Ectodermal cell (in vitro differentiated cells): ENCODE results near the gene PSMB7.

Experiments used
- H3K27ac ChIP-seq: 2 replicates; pipeline ENCODE4 v1.7.0; 2013; ENCODE audit warnings: mild to moderate bottlenecking, low read depth, low read length; ENCODE audit not compliant: insufficient read depth, poor library complexity, severe bottlenecking
- H3K27me3 ChIP-seq: 2 replicates; pipeline ENCODE4 v1.7.0; 2013; ENCODE audit warnings: mild to moderate bottlenecking, low read length; ENCODE audit not compliant: insufficient read depth, control insufficient read depth, poor library complexity, severe bottlenecking
- H3K36me3 ChIP-seq: one replicate; pipeline ENCODE4 v1.7.0; 2013; ENCODE audit warnings: low read length; ENCODE audit not compliant: control insufficient read depth, insufficient read depth
- H3K4me1 ChIP-seq: one replicate; pipeline ENCODE4 v1.7.0; 2013; ENCODE audit warnings: low read length; ENCODE audit not compliant: control insufficient read depth, insufficient read depth
- H3K4me3 ChIP-seq: 2 replicates; pipeline ENCODE4 v1.7.0; 2013; ENCODE audit warnings: low read depth, low read length, control low read depth; ENCODE audit not compliant: insufficient read depth
- H3K9me3 ChIP-seq: 2 replicates; pipeline ENCODE4 v1.7.0; 2013; ENCODE audit warnings: mild to moderate bottlenecking, low read length, moderate library complexity; ENCODE audit not compliant: control insufficient read depth
- WGBS, 2 experiments: methylation state at CpG; one replicate each; pipeline ENCODE4 v1.1.7; 2013; ENCODE audit warnings: missing lambda C conversion rate in 2 of 2; 5-methylcytosine and 5-hydroxymethylcytosine counted together

The PSMB7 gene

DNA sequence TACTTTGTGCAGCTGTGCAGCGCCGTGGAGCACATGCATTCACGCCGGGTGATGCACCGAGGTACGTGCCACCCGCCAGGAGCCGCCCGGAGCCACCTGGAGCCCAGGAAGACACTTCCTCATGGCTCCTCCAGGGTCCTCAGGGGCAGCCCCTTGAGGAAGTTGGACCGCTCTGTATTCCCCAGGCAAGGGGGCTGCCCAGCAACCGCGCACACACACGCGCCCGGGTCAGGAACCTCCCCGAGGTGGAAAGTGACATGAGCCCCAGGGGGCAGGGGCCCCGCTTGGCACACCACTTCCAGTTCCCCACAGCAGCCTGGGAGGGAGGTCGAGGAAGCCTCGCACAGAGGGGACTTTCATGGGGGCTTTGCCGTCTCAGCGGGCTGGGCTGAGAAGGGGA is 88.9 kb downstream of the PSMB7 start:
- WGBS, 2 experiments, result 94 to 95% methylated on average over 21 of the region's 21 CpGs
- no peak overlapping the region for H3K4me3 ChIP-seq
- H3K27me3 ChIP-seq, result no peaks in the 10 kb centered on the region
- H3K27ac ChIP-seq, result no peak overlapping the region
- H3K36me3 ChIP-seq, result no peaks in the 10 kb centered on the region
- no peaks in the 10 kb centered on the region for H3K4me1 ChIP-seq
- no peaks in the 10 kb centered on the region for H3K9me3 ChIP-seq

DNA sequence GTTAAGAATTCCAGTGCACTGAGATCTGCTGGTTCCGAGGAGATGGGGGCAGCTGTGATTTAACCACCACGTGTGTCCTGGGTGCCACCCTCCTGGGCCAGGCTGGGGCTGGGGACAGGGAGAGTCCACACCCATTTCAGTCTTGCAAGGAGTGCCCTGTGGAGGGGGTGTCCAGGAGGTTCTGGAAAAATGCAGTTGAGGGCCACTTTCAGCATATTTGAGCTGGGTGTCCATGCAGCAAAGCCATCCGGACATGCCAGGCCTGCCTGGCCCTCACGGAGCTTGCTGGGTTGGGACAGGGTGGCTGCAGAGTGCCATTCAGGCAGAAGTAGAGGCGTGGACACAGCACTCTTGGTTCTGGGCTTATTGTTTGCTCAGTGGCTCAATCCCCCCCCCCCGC is 89.4 kb downstream of the PSMB7 start:
- Histone ChIP-seq H3K4me1 (no peaks in the 10 kb centered on the region), H3K27ac (no peak overlapping the region), H3K9me3 (no peaks in the 10 kb centered on the region), H3K4me3 (no peak overlapping the region), H3K27me3 (no peaks in the 10 kb centered on the region), H3K36me3 (no peaks in the 10 kb centered on the region)
- 93 to 96% methylated on average over 5 to 6 of the region's 6 CpGs for WGBS, 2 experiments

DNA sequence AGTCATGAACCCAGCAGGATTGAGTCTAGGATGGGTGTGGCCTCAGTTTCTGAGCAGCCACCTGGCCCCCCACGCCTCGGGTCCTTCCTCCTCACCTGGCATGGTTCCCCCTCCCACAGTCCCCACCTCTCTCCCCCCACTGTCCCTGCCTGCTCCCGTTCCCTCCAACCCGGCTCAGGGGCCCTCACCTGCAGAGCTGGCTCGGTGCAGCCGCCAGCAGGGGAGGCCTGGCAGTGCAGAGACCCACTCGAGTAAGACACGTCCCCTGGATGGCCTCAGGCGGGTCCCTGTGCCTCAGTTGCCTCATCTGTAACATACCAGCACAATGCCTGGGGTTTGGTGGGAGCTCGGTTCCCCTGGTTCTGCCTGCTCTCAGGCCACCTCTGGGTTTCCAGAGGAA is 91.3 kb downstream of the PSMB7 start:
- H3K36me3 ChIP-seq, result no peaks in the 10 kb centered on the region
- H3K27ac ChIP-seq, result no peak overlapping the region

DNA sequence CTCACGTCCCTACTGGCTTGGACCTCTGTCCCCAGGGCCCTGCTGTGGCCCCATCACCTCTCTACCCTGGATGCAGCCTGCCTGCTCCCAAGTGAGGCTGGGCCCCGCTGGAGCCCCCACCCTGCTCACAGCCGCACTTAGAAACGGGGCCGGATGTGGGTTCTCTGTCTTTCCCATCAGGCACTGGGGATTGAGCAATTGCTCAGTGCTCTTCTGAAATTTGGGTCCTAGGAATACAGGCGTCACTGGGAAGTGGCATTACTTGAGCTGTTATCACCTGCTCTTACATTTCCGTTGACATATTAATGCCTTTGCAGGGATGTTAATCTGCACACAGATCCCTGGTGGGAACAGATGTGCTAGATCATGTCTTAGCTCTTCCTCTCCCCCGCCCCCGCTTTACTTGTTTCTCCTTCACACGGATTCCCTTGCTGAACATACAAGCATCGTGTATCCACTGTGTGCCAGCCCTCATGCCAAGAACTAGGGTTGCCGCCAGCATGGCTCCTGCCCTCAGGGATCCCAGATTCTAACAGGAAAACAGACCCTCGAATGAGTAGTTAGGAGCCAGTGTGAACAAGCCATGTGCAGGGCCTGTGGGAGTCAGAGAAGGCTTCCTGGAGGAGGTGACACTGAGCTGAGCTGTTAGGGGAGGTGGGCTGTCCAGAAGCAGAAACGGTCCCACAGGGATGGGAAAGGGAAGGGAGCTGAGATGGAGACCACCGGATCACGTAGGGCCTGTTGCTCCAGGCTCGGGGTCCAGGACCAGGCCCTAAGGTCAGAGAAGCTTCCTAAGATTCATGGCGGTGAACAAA is 92.4 kb downstream of the PSMB7 start:
- Histone ChIP-seq H3K27ac (no peak overlapping the region), H3K27me3 (no peaks in the 10 kb centered on the region), H3K4me3 (no peak overlapping the region), H3K36me3 (no peaks in the 10 kb centered on the region), H3K4me1 (no peaks in the 10 kb centered on the region), H3K9me3 (no peaks in the 10 kb centered on the region)
- 93 to 95% methylated on average over 18 of the region's 18 CpGs for WGBS, 2 experiments

More for the DNA sequence above, 91.3 kb downstream of the PSMB7 start:
- H3K9me3 ChIP-seq, result no peaks in the 10 kb centered on the region
- 90 to 91% methylated on average over 10 of the region's 10 CpGs for WGBS, 2 experiments
- no peaks in the 10 kb centered on the region for H3K27me3 ChIP-seq
- H3K4me3 ChIP-seq, result no peak overlapping the region
- no peaks in the 10 kb centered on the region for H3K4me1 ChIP-seq

DNA sequence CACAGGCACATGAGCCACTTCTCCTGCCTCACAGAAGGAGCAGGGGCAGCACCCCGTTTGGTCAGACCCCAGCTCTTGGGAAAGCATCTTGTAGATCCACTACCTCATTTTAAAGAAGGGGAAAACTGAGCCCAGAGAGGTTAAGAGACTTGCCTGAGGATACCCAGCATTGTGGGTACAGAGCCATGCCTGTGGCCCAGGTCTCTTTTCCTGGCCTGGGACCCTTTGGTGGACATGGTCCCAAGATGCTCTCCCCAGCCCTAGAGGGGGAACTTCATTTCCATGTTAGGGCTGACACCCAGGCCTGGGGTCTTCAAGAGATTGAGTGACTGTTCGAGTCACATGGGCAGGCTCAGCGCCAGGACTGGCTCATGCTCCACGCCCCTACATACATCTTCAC is 93.3 kb downstream of the PSMB7 start:
- no peaks in the 10 kb centered on the region for H3K36me3 ChIP-seq
- no peak overlapping the region for H3K27ac ChIP-seq
- 79 to 84% methylated on average over 4 of the region's 4 CpGs for WGBS, 2 experiments
- no peaks in the 10 kb centered on the region for H3K9me3 ChIP-seq
- H3K27me3 ChIP-seq, result no peaks in the 10 kb centered on the region
- H3K4me3 ChIP-seq, result no peak overlapping the region
- H3K4me1 ChIP-seq, result no peaks in the 10 kb centered on the region

DNA sequence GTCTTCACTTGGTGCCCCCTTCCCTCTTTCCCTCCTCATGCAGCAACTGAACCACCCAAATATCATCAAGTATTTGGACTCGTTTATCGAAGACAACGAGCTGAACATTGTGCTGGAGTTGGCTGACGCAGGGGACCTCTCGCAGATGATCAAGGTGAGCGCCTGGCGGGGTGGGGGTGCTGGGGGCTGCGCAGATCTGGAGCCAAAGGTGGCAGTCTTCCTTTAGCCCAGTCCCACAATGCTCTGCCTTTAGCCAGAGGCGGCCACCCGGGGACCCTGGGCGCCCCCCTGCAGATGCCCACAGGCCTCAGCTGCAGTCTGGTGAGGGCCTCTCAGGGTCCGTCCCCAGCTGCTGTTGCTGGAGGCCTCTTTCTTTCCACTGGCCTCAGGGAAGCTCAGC is 93.8 kb downstream of the PSMB7 start:
- no peaks in the 10 kb centered on the region for H3K9me3 ChIP-seq
- H3K4me1 ChIP-seq, result no peaks in the 10 kb centered on the region
- H3K27me3 ChIP-seq, result no peaks in the 10 kb centered on the region
- no peak overlapping the region for H3K4me3 ChIP-seq
- no peak overlapping the region for H3K27ac ChIP-seq
- no peaks in the 10 kb centered on the region for H3K36me3 ChIP-seq
- 95 to 96% methylated on average over 12 of the region's 12 CpGs for WGBS, 2 experiments

DNA sequence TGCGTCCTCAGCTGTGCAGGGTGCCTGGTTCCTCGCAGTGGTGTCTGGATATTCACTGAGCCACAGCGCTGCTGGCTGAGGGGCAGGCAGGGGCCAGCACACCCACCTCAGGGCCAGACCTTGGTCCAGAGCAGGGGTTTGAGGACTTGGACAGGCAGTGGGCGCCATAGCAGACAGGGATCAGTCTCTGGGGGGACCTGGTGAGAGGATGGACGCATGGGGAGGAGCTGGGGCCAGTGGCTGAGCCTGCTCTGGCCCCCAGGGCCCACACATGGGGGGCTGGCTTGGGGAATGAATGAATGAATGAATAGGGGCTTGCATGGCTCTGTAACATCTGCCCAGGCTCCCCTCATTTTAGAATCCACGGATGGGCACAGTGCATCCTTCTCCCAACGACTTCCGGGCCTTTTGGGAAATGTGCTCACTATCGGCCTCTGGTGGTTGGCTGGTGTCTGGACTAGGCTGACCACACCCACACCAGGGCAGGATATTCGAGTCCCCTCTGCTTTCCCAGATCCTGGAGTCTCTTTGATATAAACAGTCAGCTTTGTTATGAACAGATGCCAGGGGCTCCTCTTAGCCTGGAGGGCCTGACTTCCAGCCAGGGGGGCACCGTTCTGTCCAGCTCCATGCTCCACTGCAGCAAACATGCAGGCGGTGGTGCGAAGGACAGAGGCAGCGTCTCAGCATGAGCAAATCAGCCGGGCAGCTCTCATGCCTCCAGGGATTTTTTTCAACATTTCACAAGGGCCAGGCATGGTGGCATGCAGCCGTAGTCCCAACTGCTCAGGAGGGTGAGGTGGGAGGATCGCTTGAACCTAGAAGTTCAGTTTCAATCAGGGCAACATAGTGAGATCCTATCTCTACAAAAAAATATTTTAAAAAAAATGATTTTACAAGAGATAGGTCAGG is 94.9 kb downstream of the PSMB7 start:
- Histone ChIP-seq H3K36me3 (no peaks in the 10 kb centered on the region), H3K4me3 (no peak overlapping the region), H3K4me1 (no peaks in the 10 kb centered on the region), H3K27ac (no peak overlapping the region), H3K27me3 (no peaks in the 10 kb centered on the region), H3K9me3 (no peaks in the 10 kb centered on the region)
- WGBS, 2 experiments, result 67 to 69% methylated on average over 16 to 17 of the region's 17 CpGs

DNA sequence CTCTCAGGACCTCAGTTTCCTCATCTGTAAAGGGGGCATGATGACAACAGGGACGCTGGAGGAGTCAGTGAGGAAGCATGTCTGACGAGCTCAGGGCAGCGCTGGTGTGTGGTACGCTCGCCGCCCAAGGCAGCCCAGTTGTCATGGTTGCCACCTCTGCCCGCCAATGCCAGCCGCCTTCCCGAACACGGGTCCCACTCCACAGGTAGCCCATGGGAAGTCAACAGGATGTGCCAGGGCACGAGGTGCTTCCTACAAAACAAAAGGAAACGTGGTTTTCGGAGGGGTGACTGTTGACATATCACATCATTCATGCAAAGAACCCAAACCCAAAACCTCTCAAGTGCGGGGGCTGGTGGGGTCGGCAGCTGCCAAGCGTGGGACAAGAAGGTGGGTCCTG is 99.4 kb downstream of the PSMB7 start:
- Histone ChIP-seq H3K27ac (no peak overlapping the region), H3K4me1 (no peaks in the 10 kb centered on the region), H3K36me3 (no peaks in the 10 kb centered on the region), H3K4me3 (no peak overlapping the region), H3K27me3 (no peaks in the 10 kb centered on the region), H3K9me3 (no peaks in the 10 kb centered on the region)
- WGBS, 2 experiments, result 89 to 91% methylated on average over 16 of the region's 16 CpGs

DNA sequence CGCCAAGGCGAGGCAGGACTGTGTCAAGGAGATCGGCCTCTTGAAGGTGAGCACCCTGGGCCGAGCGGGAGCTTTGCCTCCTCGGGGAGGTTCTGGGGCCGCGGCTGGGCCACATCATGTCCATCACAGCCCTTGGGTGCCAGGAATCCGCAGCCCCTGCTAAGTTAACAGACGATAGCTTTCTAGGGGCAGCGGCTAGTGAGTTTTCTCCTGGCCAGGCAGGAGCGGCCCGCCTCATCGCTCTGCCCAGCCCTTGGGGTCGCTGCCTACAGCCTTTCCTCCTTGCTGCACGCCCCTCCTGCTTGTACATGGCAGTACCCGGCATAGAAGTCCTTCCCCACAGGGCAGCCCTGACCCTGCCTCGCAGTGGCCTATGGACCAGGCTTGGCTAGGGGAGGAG is 101.3 kb downstream of the PSMB7 start:
- Histone ChIP-seq H3K4me1 (no peaks in the 10 kb centered on the region), H3K27me3 (no peaks in the 10 kb centered on the region), H3K36me3 (no peaks in the 10 kb centered on the region), H3K27ac (no peak overlapping the region), H3K4me3 (no peak overlapping the region), H3K9me3 (no peaks in the 10 kb centered on the region)
- WGBS, 2 experiments, result 95 to 96% methylated on average over 18 of the region's 18 CpGs
